ENCODE results near the gene ERICH4. TPM values are rescaled to one million over a fixed set of nuclear protein-coding genes. Genes with fewer than 3 reads are reported as not detected.

The ERICH4 gene
- total RNA-seq, 3 donors from 2014 or later: not detected

DNA sequence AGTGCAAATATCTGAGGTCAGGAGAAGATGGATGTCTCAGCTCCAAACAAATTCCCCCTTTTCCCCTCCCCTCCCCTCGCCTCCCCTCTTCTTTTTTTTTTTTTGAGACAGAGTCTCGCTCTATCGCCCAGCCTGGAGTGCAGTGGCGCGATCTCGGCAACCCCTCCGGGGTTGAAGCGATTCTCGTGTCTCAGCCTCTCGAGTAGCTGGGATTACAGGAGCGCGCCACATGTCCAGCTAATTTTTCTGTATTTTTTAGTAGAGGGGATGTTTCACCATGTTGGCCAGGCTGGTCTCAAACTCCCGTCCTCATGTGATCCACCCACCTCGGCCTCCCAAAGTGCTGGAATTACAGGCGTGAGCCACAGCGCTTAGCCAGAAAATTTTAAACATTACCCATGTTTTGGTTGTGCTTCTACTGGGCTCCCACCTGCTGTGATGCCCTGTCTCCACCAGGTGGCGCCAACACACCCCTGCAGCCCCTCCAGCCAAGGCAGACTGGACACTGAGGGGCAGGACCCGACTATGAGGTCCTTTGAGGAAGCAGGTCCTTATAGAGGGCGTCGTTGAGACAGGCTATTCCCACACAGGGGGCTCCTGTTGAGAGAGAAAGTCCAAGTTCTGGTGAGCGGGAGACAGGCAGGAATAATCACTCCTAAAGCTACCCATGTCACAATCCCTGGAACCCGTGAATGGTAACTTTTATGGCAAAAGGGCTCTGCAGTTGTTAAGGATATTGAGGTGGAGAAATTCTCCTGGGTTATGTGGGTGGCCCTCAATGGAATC lies 6.3 kb downstream of the ERICH4 start:
- intact Hi-C loops (cut with DNase I, micrococcal nuclease): loop anchor here in 1 of 2 donors (5.0 kb wide), 1 partner anchor 123 kb away; no protein-coding TSS in a partner anchor
- Histone ChIP-seq H3K4me3 (no peak overlapping the region), H3K4me1 (ENCODE audit: low read depth) (no peaks in the 10 kb centered on the region), H3K36me3 (ENCODE audit: low read depth) (no peaks in the 10 kb centered on the region), H3K9me3 (no peaks in the 10 kb centered on the region)
- DNase-seq: peak; percentile 72 to 80 (median 77)
- TF ChIP-seq, protein P1, sequence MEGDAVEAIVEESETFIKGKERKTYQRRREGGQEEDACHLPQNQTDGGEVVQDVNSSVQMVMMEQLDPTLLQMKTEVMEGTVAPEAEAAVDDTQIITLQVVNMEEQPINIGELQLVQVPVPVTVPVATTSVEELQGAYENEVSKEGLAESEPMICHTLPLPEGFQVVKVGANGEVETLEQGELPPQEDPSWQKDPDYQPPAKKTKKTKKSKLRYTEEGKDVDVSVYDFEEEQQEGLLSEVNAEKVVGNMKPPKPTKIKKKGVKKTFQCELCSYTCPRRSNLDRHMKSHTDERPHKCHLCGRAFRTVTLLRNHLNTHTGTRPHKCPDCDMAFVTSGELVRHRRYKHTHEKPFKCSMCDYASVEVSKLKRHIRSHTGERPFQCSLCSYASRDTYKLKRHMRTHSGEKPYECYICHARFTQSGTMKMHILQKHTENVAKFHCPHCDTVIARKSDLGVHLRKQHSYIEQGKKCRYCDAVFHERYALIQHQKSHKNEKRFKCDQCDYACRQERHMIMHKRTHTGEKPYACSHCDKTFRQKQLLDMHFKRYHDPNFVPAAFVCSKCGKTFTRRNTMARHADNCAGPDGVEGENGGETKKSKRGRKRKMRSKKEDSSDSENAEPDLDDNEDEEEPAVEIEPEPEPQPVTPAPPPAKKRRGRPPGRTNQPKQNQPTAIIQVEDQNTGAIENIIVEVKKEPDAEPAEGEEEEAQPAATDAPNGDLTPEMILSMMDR (IDR thresholded peaks at IDR 0.05): peak; percentile 93
- peak; percentile 94 for ATAC-seq

DNA sequence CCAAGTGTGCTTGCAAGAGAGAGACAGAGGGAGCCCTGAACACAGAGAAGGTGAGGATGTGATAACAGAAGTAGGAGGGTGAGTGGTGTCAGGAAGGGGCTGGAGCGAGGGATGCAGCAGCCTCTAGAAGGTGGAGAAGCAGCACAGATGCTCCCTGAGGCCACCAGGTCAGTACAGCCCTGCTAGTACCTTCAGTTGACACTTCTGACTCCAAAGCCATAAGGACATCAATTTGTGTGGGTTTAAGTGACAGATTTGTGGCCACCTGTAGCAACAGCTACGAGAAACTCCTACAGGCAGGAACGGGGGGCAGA lies 6.9 kb downstream of the ERICH4 start:
- DNase-seq (no peak), ATAC-seq (no peak)
- intact Hi-C loops (cut with DNase I, micrococcal nuclease): loop anchor here (5.0 to 10.0 kb wide), 2 partner anchors 115 to 122 kb away; no protein-coding TSS in a partner anchor
- Histone ChIP-seq H3K4me3 (no peak overlapping the region), H3K9me3 (no peaks in the 10 kb centered on the region), H3K36me3 (ENCODE audit: low read depth) (no peaks in the 10 kb centered on the region), H3K4me1 (ENCODE audit: low read depth) (no peaks in the 10 kb centered on the region)
- TF ChIP-seq, protein P1 (IDR thresholded peaks at IDR 0.05): no peak

DNA sequence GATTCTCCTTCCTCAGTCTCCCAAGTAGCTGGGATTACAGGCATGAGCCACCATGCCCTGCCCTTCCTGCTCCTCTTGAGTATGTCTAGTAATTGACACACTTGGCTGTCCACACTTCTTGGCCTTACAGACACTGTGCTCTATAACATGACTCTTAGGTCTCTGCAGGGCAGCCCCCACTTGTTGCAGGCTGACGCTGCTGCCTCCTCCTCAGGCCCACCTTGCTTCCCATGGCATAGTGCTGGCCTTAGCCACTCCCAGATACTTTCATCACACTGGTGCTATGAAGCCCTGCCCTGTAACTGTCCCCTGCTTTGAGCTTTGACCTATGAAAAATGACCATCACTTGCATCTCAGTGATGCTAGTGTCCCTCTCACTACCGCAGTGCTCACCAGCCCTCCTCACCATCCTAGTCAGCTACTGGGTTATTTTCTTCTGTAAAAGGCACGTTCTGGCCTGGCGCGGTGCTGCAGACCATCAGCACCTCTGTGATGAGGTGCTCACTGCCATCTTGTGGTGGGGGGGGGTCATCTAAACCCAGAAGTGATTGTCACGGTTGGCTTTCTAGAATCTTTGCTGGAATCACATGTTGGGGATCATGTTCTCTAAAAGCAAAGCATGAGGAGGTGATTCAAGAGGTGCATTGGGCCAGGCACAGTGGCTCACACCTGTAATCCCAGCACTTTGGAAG lies 9.8 kb downstream of the ERICH4 start:
- intact Hi-C loops (cut with DNase I, micrococcal nuclease): loop anchor here in 1 of 2 donors (10.0 kb wide), 1 partner anchor 112 kb away; no protein-coding TSS in a partner anchor

DNA sequence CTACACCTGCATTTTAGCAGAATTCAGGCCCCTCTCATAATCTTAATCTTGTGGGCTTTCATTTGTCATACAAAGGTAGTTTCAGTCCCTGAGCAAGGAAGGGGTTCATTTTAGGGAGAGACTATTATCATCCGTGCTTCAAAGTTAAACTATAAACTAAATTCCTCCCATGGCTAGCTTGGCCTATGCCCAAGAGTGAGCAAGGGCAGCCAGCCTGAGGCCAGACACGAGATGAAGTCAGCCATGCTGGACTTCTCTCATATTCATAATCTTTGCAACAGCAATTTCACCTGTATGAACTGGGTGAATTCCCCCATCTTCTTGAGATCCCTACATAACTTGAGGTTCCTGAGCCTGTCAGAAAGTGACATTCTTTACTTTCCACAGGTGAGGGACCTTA lies 13.0 kb downstream of the ERICH4 start:
- DNase-seq (no peak), ATAC-seq (no peak)
- Histone ChIP-seq H3K9me3 (no peaks in the 10 kb centered on the region), H3K4me1 (ENCODE audit: low read depth) (no peaks in the 10 kb centered on the region), H3K36me3 (ENCODE audit: low read depth) (no peaks in the 10 kb centered on the region), H3K4me3 (no peak overlapping the region)
- intact Hi-C loops (cut with DNase I, micrococcal nuclease): loop anchor here in 1 of 2 donors (10.0 kb wide), 1 partner anchor 109 kb away; no protein-coding TSS in a partner anchor
- TF ChIP-seq, protein P1 (IDR thresholded peaks at IDR 0.05): no peak

More for the DNA sequence above, 9.8 kb downstream of the ERICH4 start:
- ATAC-seq (no peak), DNase-seq (no peak)
- Histone ChIP-seq H3K36me3 (ENCODE audit: low read depth) (no peaks in the 10 kb centered on the region), H3K4me3 (no peak overlapping the region), H3K4me1 (ENCODE audit: low read depth) (no peaks in the 10 kb centered on the region), H3K9me3 (no peaks in the 10 kb centered on the region)
- TF ChIP-seq, protein P1 (IDR thresholded peaks at IDR 0.05): no peak

DNA sequence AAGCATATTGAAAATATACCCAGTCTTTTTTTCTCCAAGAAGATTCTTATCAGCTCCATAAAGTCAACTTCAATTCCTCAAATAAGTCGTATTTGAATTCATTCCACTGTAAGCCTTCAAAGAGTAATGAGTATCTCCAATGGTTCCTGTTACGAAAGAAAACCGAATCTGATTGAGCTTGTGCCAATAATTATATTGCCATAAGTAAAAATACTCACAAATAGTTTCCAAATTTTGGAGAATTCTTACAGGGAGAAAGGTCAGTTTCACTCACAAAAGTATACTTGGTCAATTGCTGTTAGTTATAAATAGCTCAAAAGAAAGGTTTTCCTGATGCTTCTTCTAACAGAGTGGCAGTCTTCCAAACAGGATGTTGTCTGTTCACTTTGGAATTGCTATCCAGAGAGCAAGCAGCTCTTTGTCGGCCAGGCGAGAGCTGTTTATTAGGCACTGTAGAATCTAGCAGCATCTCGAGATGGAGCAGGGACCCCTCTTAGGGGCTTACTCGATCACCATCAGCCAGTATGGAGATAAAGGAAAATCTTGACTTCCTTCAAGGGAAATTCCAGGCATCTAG lies 13.5 kb downstream of the ERICH4 start:
- H3K4me3 ChIP-seq: no peak overlapping the region
- ATAC-seq: no peak
- TF ChIP-seq, protein P1 (IDR thresholded peaks at IDR 0.05): no peak
- intact Hi-C loops (cut with DNase I, micrococcal nuclease): loop anchor here in 1 of 2 donors (10.0 kb wide), 1 partner anchor 108 kb away; no protein-coding TSS in a partner anchor
- no peaks in the 10 kb centered on the region for H3K36me3 ChIP-seq (ENCODE audit: low read depth)
- no peaks in the 10 kb centered on the region for H3K9me3 ChIP-seq
- no peaks in the 10 kb centered on the region for H3K4me1 ChIP-seq (ENCODE audit: low read depth)
- no peak for DNase-seq

Data from mucosa of descending colon (tissue), 3 donors.